Activated CD4-positive, alpha-beta T cell treated with anti-CD3 and anti-CD28 coated beads, Interleukin-2, Interleukin-6, amounts not matched to agents 100 ng/mL and 50 ng/mL, durations not matched to agents 16 hours and 8 hours (primary cell): ENCODE data around the gene HAPSTR1.
"Not testable (repeated sequence)": the region's sequence is repeated elsewhere in the genome, so short reads cannot be mapped to it uniquely, and the experiment has no call there.

ENCODE experiments used
- DNase-seq: peaks from one replicate; pipeline ENCODE4 v3.0.0-alpha.2; 2020

The HAPSTR1 gene

DNA sequence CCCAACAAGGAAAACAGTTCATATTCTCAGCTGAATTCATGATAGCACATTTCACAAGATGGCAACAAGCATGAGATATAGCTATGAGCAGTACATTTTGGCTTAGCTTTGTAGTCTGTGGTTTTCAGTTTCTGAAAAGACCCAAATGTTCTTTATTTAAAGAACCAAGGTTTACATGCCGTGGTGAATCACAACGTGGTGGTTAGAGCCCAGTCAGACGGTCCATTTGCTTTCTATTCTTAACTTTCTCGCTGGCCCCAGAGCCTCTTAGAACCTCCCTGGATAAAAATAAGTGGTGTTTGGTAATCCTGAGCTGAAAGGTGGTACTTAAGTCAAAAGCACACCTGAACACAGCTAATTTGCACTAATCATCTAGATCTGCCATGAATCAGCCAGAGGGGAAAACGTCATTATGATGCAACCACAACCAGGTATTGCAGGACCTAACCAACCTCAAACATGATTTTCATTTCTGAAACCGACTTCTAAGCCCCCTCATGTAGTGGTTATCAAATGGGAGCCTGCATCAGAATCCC, 18.6 kb upstream of the HAPSTR1 start:
- peak; percentile 61 for DNase-seq

DNA sequence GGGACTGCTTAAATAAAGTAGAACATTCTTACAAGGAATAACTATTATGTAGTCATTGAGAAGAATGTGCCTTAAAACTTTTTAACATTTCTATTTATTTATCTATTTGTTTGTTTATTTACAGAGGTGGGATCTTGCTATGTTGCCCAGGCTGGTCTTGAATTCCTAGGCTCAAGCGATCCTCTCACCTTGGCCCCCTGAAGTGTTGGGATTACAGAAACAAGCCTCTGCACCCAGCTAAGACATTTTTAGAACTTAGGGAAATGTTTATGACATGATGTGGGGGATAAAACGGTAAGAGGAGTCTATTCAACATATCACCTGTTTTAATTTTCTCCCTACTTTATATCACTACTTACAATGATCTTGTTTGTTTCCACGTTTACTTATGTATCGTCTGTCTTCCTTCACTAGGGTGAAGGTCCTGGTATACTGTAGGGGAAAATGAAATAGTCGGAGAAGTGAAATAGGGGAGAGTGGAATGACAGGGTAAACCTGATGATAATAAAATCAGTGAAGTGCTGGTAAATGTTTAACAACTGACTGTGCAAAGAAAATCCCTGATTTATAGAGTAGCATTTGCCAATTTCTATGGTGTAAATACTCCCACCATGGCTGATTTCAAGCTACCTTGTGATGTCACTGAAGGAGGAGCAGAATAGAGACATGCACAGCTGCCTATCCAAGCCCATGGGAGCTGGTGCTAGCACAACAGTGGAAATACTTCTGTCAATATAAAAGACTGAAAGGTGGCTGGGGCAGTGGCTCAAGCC, 16.0 kb upstream of the HAPSTR1 start:
- DNase-seq: no peak

DNA sequence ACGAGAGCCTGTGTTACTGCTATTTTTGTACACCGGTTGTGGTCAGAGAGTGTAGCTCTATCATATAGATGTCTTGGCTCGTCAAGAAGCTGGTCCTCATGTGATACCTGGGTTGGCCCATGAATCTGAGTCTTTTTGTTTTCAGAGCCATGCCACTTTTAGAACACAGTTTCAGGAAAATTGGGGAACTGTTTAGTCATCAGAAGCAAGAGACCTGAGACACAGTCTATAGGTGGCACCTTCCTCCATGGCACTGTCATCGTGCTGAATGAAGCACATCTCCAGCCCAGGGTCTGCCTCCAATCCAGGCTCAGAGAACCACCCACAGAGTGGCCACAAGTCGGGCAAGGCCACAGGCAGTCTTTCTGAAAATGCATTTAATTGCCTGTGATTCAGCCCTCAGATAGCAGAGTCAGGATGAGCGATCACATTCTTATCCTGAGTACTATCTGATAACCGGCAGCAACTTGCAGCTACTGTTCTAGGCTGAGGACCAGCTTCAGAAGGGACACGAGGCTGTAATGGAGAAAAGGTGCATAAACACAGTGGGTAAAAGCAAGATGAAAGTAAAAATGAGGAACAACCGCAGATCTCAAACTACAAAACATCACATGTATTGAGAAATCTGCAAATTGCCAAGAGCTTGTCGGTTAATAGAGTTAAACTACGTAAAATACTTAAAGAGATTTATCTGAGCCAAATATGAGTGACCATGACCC, 14.2 kb upstream of the HAPSTR1 start:
- peak; percentile 34 for DNase-seq

DNA sequence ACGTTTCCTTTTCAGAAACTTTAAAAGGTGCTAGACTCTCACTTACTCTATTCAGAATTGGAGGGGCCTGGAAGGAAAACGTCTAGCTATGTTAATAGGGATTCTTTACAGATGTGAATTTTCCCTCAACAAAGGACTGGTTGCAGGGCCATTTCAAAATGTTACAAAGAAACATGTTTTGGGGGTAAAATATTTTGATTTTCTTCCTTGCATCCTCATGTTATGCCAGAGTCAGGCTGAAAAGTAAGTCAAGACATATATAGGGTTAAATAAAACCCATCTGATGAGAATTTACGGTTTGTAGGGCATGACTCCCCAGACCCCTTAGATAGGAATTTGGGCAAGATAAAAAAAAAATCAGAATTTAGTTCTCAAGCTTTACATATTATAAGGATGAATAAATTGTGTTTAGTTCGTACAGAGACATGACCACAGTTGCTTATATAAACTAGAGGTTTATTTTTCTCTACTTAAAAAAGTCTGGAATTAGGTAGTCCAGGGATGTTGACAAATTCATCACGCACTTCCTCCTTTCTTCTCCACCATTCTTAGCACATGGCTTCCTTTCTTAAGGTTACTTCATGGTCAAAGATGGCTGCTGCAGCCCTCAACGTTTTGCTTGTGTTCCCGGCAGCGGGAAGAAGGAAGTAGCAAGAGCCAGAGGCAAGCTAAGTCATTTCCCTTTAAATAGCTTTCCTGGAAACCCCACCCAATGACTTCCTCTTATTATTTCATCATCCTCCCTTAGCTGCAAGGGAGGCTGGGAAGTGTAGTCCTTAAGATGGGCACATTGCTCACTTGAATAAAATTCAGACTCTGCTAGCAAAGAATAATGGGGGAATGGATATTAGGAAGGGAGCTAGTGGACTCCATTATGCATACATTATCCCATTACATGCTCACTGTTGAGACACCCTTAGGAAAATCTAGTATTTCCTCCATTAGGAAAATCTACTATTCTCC, 12.7 kb upstream of the HAPSTR1 start:
- peak; percentile 93 for DNase-seq

DNA sequence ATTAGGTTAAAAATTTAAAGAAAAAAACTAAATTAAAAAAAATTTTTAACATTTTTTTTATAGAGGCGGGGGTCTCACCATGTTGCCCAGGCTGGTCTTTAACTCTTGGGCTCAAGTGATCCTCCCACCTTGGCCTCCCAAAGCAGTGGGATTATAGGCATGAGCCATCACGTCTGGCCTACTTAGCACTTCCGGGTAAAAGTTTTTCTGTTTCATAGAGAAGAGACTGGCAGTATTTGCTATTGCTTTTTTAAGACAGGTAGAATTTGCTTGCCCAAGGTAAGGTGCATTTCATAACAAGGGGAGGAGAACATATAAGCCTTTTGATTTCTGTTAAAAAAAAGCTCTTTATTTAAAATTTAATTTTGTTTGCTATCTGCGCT, 12.0 kb upstream of the HAPSTR1 start:
- DNase-seq: no peak

DNA sequence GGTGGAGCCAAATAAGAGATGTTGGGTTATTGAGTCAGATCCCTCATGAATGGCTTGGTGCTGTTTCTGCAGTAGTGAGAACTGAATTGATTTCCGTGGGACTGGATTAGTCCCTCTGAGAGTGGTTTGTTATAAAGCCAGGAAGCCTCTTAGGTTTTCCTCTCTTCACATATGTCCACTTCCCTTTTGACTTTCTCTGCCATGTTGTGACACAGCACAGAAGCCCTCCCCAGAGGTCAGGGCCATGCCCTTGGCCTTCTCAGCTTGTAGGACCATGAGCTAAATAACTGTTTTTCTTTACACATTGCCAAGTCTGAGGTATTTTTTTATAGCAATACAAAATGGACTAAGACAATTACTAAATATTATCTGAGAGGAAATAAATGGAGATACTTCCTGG, 10.3 kb upstream of the HAPSTR1 start:
- DNase-seq: no peak

DNA sequence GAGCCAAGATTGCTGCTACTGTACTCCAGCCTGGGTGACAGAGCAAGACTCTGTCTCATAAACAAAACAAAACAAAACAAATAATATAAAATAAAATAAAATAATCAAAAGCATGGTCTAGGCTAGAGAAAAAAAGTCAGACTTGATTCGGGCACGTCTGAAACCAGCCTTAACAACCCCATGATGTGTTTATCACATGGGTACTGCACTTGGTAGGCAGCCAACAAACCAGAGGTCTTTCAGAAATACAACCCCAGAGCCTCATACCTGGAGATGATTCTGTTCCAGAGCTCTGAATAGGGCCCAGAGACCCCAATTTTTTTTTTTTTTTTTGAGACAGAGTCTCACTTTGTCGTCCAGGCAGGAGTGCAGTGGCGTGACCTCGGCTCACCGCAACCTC, 9.6 kb upstream of the HAPSTR1 start:
- DNase-seq: no peak

DNA sequence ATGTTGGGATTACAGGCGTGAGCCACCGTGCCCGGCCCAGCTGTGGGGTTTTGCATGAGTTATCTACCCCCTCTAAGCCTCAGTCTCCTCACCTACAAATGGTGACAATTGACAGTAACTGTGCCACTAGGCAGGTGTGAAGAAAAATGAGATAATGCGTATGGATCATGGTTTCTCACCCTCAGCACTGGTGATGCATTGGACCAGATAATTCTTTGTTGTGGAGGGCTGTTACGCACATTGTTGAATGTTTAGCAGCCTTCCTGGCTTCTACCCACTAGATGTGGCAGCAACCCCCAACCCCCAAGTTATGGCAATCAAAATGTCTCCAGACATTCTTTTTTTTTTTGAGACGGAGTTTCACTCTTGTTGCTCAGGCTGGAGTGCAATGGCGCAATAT, 9.0 kb upstream of the HAPSTR1 start:
- no peak for DNase-seq

DNA sequence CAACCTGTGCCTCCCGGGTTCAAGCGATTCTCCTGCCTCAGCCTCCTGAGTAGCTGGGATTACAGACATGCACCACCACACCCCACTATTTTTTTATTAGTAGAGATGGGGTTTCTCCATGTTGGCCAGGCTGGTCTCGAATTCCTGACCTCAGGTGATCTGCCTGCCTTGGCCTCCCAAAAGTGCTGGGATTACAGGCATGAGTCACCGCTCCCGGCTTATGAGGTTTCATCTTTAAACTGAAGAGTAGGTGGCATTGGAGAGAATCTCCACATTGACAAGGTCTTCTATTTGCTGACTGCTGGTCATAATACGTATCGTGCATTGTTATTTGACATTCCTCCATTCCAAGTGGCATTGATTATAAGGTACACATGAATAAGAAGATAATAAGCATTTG, 3.7 kb upstream of the HAPSTR1 start:
- not testable (repeated sequence) for DNase-seq

DNA sequence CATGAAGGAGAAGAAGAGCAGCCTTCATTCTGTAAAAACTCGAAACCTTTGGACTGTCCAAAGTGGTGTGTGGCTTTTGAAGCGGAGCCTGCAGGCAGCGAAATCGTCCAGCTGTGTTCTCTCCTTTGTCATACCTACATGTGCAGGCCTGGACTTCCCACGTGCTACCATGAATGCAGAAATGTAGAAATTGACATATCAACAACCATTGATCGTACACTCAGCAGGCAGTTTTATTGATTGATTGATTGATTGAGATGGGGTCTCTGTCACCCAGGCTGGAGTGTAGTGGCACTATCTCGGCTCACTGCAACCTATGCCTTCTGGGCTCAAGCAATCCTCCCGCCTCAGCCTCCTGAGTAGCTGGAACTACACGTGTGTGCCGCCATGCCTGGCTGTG, 2.6 kb upstream of the HAPSTR1 start:
- DNase-seq: no peak

DNA sequence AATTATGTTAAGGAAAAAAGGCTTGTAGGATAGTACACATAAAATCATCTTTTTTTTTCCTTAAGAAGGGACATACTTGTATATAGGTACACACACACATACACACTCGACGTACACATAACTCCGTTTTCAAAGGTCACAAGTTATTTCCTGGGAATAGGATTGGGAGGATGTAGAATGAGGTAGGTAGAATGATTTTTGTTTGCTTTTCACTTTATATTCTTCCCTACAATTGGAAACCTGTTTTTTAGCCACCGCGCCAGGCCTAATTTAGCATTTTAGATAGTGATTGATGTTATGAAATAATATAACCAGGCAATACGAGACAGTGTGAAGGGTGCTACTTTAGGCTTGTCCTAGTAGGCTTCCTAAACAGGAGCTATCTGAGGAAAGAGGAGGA, 1.8 kb upstream of the HAPSTR1 start:
- no peak for DNase-seq

DNA sequence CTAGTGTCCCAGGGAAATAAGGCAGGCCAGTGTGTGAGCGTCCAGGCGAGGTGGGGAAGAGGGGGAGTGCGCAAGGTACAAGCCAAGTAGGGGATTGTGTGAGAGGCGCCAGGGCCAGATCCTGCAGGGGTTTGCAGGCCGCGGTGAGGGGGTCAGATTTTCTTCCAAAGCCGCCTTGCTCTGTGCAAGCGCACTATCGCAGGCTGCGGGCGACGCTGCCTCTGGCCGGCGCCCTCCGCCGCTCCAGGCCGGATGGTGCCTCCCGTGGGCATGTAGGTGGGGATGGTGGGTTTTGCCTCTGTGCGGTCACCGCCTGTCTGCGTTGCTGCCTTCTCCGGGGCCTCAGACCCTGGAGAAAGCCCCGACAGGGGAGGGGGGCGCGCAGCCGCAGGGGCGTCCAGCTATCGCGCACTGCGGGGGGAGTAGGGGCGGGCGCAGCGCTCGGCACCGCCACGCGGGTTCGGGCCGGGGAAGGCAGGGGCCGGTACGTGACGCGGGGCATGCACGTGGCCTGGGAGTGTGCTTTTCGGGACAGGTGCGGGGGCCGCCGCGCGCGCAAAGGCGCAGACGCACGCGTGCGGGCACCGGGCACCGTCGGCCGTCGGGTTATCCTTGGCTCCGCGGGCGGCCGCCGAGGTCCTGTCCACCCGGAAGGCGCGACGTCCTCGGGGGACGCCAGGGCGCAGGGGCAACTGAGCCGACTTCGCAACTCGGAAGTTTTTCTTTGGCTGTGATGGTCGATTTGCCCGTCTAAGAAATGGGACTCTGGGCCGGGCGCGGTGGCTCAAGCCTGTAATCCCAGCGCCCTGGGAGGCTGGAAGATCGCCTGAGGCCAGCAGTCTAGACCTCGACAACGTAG, 1.1 kb upstream of the HAPSTR1 start:
- peak; percentile 42 for DNase-seq

DNA sequence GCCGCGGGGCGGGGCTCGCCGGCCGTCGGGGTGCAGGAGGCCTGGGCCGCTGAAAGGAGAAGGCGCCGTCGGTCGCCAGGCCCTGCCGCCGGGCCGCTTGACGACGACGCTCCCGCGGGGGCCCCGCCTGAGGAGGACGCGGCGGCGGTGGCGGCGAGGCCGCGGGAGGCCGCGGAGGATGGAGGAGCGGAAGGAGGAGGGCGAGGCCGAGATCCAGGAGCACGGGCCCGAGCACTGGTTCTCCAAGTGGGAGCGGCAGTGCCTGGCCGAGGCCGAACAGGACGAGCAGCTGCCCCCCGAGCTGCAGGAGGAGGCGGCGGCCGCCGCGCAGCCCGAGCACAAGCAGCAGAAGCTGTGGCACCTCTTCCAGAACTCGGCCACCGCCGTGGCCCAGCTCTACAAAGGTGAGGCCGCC, 430 bp downstream of the HAPSTR1 start:
- peak; percentile 40 for DNase-seq

DNA sequence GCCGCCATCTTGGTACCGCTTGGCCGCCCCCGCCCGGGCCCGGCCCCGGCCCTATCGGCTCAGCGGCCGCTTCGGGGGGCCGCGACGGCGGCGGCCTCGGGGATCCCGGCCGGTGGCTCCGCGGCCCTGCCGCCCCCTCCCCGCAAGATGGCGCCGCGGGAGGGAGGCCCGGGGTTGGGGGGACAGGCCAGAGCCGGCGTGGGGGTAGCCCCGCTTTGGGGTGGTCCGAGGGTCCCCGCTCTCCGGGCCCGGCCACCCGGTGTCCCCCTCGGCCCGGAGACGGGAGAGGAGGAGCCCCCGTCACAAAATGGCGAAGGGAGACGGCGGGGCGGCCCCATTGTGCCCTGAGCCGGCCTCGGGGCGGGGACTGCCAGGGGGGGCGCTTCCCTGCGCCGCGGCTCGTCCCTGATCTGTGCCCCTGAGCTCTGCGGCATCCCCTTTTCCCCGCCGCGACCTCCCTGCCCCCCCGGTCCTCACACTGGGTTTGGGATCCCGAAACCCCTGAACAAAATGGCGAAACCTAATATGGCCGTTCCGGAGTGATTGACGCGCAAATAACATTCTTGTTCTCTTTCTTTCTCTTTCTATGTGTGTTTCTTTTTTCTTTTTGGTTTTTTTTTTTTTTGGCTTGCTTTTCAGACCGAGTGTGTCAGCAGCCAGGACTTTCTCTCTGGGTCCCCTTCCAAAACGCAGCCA, 986 bp downstream of the HAPSTR1 start:
- DNase-seq: peak; percentile 47

DNA sequence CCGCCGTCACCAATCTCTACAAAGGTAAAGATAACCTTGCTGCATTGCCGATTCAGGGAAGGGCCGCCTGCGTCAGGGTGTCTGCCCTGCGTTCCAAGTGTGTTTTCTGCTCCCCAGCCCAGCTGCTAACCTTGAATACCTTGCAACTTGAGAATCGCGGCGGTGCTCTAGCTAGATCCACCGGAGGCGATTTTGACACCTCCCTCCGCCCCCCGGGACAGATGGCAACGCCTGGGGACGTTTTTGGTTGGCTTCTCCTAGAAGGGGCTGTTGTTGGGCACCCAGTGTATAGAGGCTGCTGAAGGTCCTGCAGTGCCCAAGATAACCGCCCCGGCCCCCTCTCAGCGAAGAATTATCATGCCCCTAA, 1.5 kb downstream of the HAPSTR1 start:
- DNase-seq: peak; percentile 45

DNA sequence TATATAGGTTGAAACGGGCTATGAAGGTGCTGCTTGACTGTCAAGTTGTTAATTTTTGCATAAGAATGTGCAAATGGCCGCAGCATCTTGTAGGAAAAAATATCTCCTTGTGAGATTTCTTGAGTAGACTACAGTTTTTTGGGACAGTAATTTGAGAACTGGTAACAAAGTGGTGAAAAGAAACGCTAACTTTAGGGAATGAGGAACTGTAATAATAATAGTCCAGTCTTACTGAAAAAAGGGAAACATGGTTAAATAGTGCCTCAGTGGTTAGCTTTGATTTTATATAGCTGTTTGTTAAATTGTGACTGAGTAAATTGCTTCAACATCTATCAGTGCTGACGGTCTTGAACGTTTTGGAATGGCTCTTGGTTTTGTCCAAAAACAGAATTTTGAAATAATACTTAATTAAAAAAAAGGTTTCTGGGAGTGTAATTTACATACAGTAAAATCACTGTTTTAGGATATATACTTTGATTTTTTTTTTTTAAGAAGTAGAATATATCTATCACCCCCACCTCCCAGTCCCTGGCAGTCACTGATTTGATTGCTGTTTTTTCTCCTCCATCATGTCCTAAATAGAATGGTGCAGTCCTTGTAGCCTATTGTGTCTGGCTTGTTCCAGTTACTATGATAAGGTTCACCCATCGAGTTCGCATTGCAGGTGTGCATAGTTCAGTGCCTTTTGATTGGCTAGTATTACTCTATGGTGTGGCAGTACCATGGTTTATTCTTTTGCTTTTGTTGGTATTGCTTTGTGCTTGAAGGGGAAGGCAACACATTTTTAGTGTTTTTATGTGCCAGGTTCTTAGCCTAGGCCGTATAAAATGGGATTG, 2.8 kb downstream of the HAPSTR1 start:
- no peak for DNase-seq

DNA sequence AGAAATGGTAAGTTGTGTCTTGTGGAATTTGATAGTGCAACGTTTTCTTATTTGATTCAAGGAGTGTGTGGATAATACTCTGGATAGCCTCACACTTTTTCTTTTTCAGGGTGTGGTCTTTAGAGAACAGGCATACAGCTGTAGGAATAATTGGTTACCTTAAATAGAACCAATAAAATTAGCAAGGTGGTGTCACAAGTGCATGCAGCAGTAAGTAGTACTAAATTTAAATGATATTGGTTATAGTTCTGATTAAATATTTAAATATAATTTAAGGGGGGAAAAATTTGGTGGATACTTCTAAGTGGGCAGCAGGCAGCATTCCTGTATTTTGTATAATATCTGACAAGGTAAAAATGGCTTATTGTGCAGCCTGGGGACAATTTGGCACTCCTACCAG, 3.7 kb downstream of the HAPSTR1 start:
- no peak for DNase-seq

DNA sequence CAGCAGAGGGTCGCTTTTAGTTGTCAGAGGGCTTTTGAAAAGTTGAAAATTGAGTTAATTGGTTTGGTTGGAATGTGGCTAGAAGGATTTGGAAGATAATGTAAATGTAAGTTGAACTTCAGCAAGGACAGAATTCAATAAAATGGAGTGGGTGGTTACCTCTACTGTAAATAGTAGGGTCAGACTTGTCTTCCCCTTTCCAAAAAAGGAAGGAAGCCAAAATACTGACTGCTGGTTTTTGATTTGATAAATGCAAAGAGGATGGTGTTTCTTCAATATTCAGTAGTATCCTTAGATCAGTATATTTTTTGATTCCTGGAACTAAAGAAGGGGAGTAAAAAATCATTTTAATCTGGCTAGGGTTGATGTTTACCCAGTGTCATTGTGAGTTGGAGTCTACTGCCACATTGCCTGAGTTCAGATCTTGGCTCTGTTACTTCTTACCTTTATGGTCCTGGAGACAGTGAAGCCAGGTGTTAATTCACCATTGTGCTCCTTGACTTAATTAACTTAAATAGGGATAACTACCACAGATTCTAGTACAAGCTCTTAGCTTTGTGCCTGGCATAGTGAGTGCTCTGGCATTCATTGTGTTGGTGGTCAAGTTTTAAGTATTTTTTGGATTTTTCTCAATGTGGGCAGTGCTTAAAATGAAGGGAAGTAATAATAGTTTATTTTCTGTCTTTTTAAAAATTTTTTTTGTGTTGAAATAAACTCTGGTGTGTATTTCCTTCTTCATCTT, 4.4 kb downstream of the HAPSTR1 start:
- DNase-seq: no peak

DNA sequence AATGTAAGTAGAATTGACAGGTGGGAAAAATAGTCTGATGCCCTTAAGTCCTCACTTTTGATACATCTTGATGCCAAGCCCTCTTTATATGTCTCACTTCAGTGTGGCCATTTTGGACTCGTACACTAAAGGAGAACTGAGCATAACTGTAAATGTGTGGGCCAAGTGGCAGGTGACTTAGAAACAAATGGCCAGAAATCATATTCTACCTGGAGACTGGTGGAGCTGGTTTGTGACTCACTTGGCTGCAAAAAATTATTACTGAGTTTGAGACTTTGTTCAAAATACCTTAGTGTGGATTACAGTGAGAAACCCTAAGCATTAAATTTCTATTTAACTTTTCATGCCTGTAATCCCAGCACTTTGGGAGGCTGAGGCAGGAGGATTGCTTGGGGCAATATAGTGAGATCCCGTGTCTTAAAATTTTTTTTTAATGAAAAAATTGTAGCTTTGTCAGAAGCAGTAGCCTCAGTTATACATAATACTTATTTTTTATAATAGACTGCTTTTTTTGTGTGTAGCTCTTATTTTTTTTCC, 5.0 kb downstream of the HAPSTR1 start:
- no peak for DNase-seq
